HEK293 (cell line): ENCODE data around the gene WDR64.

Source experiments
- CTCF ChIA-PET: fragments of 350-600 bp; formaldehyde crosslinking; extraction: SDS; loops from one replicate; lab custom pipeline; 2021; ENCODE audit warnings: antibody characterized with exemption; lab: Yijun Ruan, JAX
- POLR2A ChIA-PET: fragments of 300-600 bp; formaldehyde crosslinking; extraction: SDS; loops from one replicate; lab custom pipeline; 2020; ENCODE audit warnings: antibody characterized with exemption, inconsistent platforms; lab: Yijun Ruan, JAX
- H3K27ac ChIP-seq: fragments of 200-500 bp; sonication (Bioruptor generic); 2 replicates; pipeline ENCODE4 v1.5.1; 2014; ENCODE audit warnings: low read depth, low read length, control low read depth, inconsistent platforms; ENCODE audit errors: extremely low read depth
- H3K36me3 ChIP-seq, 2 experiments: fragments of 200-500 bp in 1 of 2; sonication (Bioruptor generic) in 1 of 2; 1 replicate in 1 of 2; 2 replicates in 1 of 2; pipeline ENCODE4 v1.5.1; 2014 to 2017; ENCODE audit warnings: inconsistent platforms in 2 of 2, low read length in 2 of 2; ENCODE audit not compliant: control insufficient read depth in 2 of 2, insufficient read depth in 1 of 2
- H3K4me1 ChIP-seq: fragments of 200-500 bp; sonication (Bioruptor generic); 2 replicates; pipeline ENCODE4 v1.5.1; 2014; ENCODE audit warnings: mild to moderate bottlenecking, low read length, inconsistent platforms; ENCODE audit not compliant: control insufficient read depth, insufficient read depth
- H3K4me3 ChIP-seq: 2 replicates; pipeline ENCODE4 v1.5.1; 2011; ENCODE audit warnings: low read depth, mild to moderate bottlenecking, control low read depth, low read length, moderate library complexity
- H3K9me3 ChIP-seq: fragments of 200-500 bp; sonication (Bioruptor generic); 2 replicates; pipeline ENCODE4 v1.5.1; 2014; ENCODE audit warnings: low read depth, low read length, inconsistent platforms; ENCODE audit not compliant: control insufficient read depth, insufficient read depth
- EGR2 ChIP-seq: fragments of 450-650 bp; formaldehyde crosslinking; IDR thresholded peaks from 2 replicates; pipeline ENCODE4 v1.5.1; 2016; ENCODE audit warnings: low read depth, missing biosample characterization, missing genetic modification characterization
- FEZF1 ChIP-seq: fragments of 450-650 bp; formaldehyde crosslinking; IDR thresholded peaks from 2 replicates; pipeline ENCODE4 v1.5.1; 2016; ENCODE audit warnings: missing biosample characterization, missing genetic modification characterization
- GLI2 ChIP-seq: fragments of 450-650 bp; formaldehyde crosslinking; IDR thresholded peaks from 2 replicates; pipeline ENCODE4; 2017; ENCODE audit warnings: missing biosample characterization, missing genetic modification characterization, low read depth, borderline replicate concordance
- HOXA7 ChIP-seq: sonication (generic); formaldehyde crosslinking; IDR thresholded peaks from 2 replicates; pipeline ENCODE4 v1.8.1; 2022; ENCODE audit warnings: missing genetic modification reagents, borderline replicate concordance
- MYNN ChIP-seq: fragments of 450-650 bp; formaldehyde crosslinking; IDR thresholded peaks from 2 replicates; pipeline ENCODE4 v1.5.1; 2016; ENCODE audit warnings: missing biosample characterization, missing genetic modification characterization, borderline replicate concordance
- OSR2 ChIP-seq: fragments of 450-650 bp; formaldehyde crosslinking; IDR thresholded peaks from 2 replicates; pipeline ENCODE4 v1.5.1; 2016; ENCODE audit warnings: missing biosample characterization, missing genetic modification characterization
- RBAK ChIP-seq: fragments of 450-650 bp; formaldehyde crosslinking; IDR thresholded peaks from 2 replicates; pipeline ENCODE4 v1.5.1; 2016; ENCODE audit warnings: missing biosample characterization, missing genetic modification characterization
- SCRT1 ChIP-seq: fragments of 450-650 bp; formaldehyde crosslinking; IDR thresholded peaks from 2 replicates; pipeline ENCODE4 v1.5.1; 2016; ENCODE audit warnings: missing biosample characterization, missing genetic modification characterization, borderline replicate concordance
- SETDB1 ChIP-seq: IDR thresholded peaks from one replicate; pipeline ENCODE4 v1.6.1; 2017; ENCODE audit warnings: mild to moderate bottlenecking, low read length, moderate library complexity, mixed read lengths; ENCODE audit not compliant: insufficient read length
- SP2 ChIP-seq: fragments of 450-650 bp; formaldehyde crosslinking; IDR thresholded peaks from 2 replicates; pipeline ENCODE4 v1.5.1; 2016; ENCODE audit warnings: missing biosample characterization, missing genetic modification characterization
- YY2 ChIP-seq: fragments of 450-650 bp; formaldehyde crosslinking; IDR thresholded peaks from 2 replicates; pipeline ENCODE4 v1.5.1; 2016; ENCODE audit warnings: missing biosample characterization, missing genetic modification characterization
- ZBTB8A ChIP-seq: fragments of 450-650 bp; formaldehyde crosslinking; IDR thresholded peaks from 2 replicates; pipeline ENCODE4 v1.5.1; 2016; ENCODE audit warnings: missing biosample characterization, missing genetic modification characterization
- ZFHX2 ChIP-seq: fragments of 450-650 bp; formaldehyde crosslinking; conservative IDR thresholded peaks from 2 replicates; pipeline ENCODE4 v1.5.1; 2016; ENCODE audit warnings: missing biosample characterization, missing genetic modification characterization
- ZNF112 ChIP-seq: fragments of 450-650 bp; formaldehyde crosslinking; IDR thresholded peaks from 2 replicates; pipeline ENCODE4 v1.5.0; 2017; ENCODE audit warnings: missing biosample characterization, missing genetic modification characterization
- ZNF132 ChIP-seq: fragments of 450-650 bp; formaldehyde crosslinking; IDR thresholded peaks from 2 replicates; pipeline ENCODE4 v1.5.1; 2017; ENCODE audit warnings: missing biosample characterization, missing genetic modification characterization, borderline replicate concordance
- ZNF174 ChIP-seq: fragments of 450-650 bp; formaldehyde crosslinking; IDR thresholded peaks from 2 replicates; pipeline ENCODE4 v1.5.0; 2017; ENCODE audit warnings: missing biosample characterization, mild to moderate bottlenecking, missing genetic modification characterization
- ZNF184 ChIP-seq: fragments of 450-650 bp; IDR thresholded peaks from 2 replicates; pipeline ENCODE4 v1.5.1; 2018; ENCODE audit warnings: missing biosample characterization, mild to moderate bottlenecking, missing genetic modification characterization
- ZNF19 ChIP-seq: fragments of 450-650 bp; formaldehyde crosslinking; IDR thresholded peaks from 2 replicates; pipeline ENCODE4; 2016; ENCODE audit warnings: missing biosample characterization, missing genetic modification characterization, low read depth
- ZNF221 ChIP-seq: fragments of 450-650 bp; formaldehyde crosslinking; IDR thresholded peaks from 2 replicates; pipeline ENCODE4 v1.5.1; 2017; ENCODE audit warnings: missing biosample characterization, missing genetic modification characterization, borderline replicate concordance
- ZNF239 ChIP-seq: fragments of 450-650 bp; formaldehyde crosslinking; IDR thresholded peaks from 2 replicates; pipeline ENCODE4 v1.5.1; 2016; ENCODE audit warnings: missing biosample characterization, missing genetic modification characterization
- ZNF324 ChIP-seq: fragments of 450-650 bp; formaldehyde crosslinking; IDR thresholded peaks from 2 replicates; pipeline ENCODE4 v1.5.1; 2016; ENCODE audit warnings: missing biosample characterization, missing genetic modification characterization
- ZNF394 ChIP-seq: fragments of 450-650 bp; formaldehyde crosslinking; IDR thresholded peaks from 2 replicates; pipeline ENCODE4 v1.5.1; 2016; ENCODE audit warnings: missing biosample characterization, missing genetic modification characterization, mild to moderate bottlenecking, moderate library complexity, borderline replicate concordance
- ZNF548 ChIP-seq: fragments of 450-650 bp; formaldehyde crosslinking; IDR thresholded peaks from 2 replicates; pipeline ENCODE4 v1.5.1; 2016; ENCODE audit warnings: missing biosample characterization, missing genetic modification characterization
- ZNF555 ChIP-seq: fragments of 450-650 bp; formaldehyde crosslinking; conservative IDR thresholded peaks from 2 replicates; pipeline ENCODE4 v1.5.1; 2017; ENCODE audit warnings: missing biosample characterization, mild to moderate bottlenecking, missing genetic modification characterization, inconsistent platforms
- ZNF626 ChIP-seq: fragments of 450-650 bp; sonication (Bioruptor Pico); formaldehyde crosslinking; IDR thresholded peaks from 2 replicates; pipeline ENCODE4 v1.5.1; 2018; ENCODE audit warnings: missing biosample characterization, missing genetic modification characterization, inconsistent platforms
- ZNF704 ChIP-seq: fragments of 450-650 bp; formaldehyde crosslinking; IDR thresholded peaks from 2 replicates; pipeline ENCODE4 v1.5.1; 2016; ENCODE audit warnings: missing biosample characterization, missing genetic modification characterization
- TF ChIP-seq, protein P1 (sequence below): fragments of 450-650 bp; formaldehyde crosslinking; IDR thresholded peaks from 2 replicates; pipeline ENCODE4 v1.5.1; 2016; ENCODE audit warnings: missing biosample characterization, missing genetic modification characterization

The WDR64 gene

DNA sequence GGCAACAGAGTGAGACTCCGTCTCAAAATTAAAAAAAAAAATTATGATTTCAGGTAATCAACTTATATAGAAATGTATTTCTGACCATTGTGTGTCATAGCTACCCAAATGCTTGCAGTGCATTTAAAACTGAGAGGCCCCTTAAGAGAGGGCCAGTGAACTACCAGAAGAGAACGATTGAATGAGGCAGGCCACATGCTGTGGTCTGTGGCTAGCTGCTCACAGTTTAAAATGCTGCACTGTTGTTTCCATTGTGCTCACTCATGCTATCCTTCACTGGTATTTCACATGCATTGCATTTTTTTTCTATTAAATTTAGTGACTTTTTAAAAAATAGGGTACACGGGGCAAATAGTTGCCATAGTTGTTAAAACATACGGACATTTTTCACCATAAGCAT is 37.9 kb upstream of the WDR64 start:
- H3K9me3 ChIP-seq: no peaks in the 10 kb centered on the region
- CTCF ChIA-PET: interaction anchor here (0.7 to 2.4 kb wide), 2 partner anchors 13 to 221 kb away, joined by 3 to 14 read pairs; no protein-coding TSS in a partner anchor
- H3K4me1 ChIP-seq: no peaks in the 10 kb centered on the region
- POLR2A ChIA-PET: no interaction called here
- no peaks in the 10 kb centered on the region for H3K36me3 ChIP-seq
- H3K4me3 ChIP-seq: no peak overlapping the region
- TF ChIP-seq ZNF174 (tag by site-specific recombination): no peak
- no peak for TF ChIP-seq ZNF184 (tag by site-specific recombination)
- TF ChIP-seq ZFHX2 (tag by site-specific recombination): no peak
- no peak for TF ChIP-seq SETDB1
- TF ChIP-seq MYNN (tag by site-specific recombination): no peak
- TF ChIP-seq ZNF239 (tag by site-specific recombination): no peak
- no peak for TF ChIP-seq ZNF548 (tag by site-specific recombination)
- TF ChIP-seq RBAK: no peak
- TF ChIP-seq FEZF1 (tag by site-specific recombination): no peak
- no peak for TF ChIP-seq ZNF626 (tag by site-specific recombination)
- no peak for TF ChIP-seq ZNF394
- no peak for TF ChIP-seq ZNF324 (tag by site-specific recombination)
- TF ChIP-seq ZNF132 (tag by site-specific recombination): no peak
- no peak for TF ChIP-seq SP2
- TF ChIP-seq ZNF704: no peak
- no peak for TF ChIP-seq ZNF221 (tag by site-specific recombination)
- no peak for TF ChIP-seq ZNF19 (tag by site-specific recombination)
- TF ChIP-seq SCRT1: no peak
- H3K27ac ChIP-seq: no peak overlapping the region

GRCh38 chr1:241614572-241614971 is 37.5 kb upstream of the WDR64 start:
- Histone ChIP-seq H3K9me3 (no peaks in the 10 kb centered on the region), H3K27ac (no peak overlapping the region), H3K36me3 (no peaks in the 10 kb centered on the region), H3K4me1 (no peaks in the 10 kb centered on the region), H3K4me3 (no peak overlapping the region)
- POLR2A ChIA-PET: no interaction called here
- CTCF ChIA-PET: interaction anchor here (0.7 to 2.4 kb wide), 3 partner anchors 12 to 220 kb away, joined by 3 to 14 read pairs (median 7); no protein-coding TSS in a partner anchor
- no peak for TF ChIP-seq ZNF112 (tag by site-specific recombination)
- TF ChIP-seq, protein P1, sequence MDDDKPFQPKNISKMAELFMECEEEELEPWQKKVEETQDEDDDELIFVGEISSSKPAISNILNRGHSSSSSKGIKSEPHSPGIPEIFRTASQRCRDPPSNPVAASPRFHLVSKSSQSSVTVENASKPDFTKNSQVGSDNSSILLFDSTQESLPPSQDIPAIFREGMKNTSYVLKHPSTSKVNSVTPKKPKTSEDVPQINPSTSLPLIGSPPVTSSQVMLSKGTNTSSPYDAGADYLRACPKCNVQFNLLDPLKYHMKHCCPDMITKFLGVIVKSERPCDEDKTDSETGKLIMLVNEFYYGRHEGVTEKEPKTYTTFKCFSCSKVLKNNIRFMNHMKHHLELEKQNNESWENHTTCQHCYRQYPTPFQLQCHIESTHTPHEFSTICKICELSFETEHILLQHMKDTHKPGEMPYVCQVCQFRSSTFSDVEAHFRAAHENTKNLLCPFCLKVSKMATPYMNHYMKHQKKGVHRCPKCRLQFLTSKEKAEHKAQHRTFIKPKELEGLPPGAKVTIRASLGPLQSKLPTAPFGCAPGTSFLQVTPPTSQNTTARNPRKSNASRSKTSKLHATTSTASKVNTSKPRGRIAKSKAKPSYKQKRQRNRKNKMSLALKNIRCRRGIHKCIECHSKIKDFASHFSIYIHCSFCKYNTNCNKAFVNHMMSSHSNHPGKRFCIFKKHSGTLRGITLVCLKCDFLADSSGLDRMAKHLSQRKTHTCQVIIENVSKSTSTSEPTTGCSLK (tag by site-specific recombination): no peak
- no peak for TF ChIP-seq ZBTB8A (tag by site-specific recombination)
- TF ChIP-seq ZNF555 (tag by site-specific recombination): no peak
- TF ChIP-seq EGR2 (tag by site-specific recombination): no peak
- no peak for TF ChIP-seq YY2 (tag by site-specific recombination)
- no peak for TF ChIP-seq HOXA7
- no peak for TF ChIP-seq GLI2 (tag by site-specific recombination)
- no peak for TF ChIP-seq OSR2 (tag by site-specific recombination)
- TF ChIP-seq RBAK: no peak
